Measurements from ENCODE around the gene CFAP107.
"Not testable (repeated sequence)": the region's sequence is repeated elsewhere in the genome, so short reads cannot be mapped to it uniquely, and the experiment has no call there.

Gene CFAP107

DNA sequence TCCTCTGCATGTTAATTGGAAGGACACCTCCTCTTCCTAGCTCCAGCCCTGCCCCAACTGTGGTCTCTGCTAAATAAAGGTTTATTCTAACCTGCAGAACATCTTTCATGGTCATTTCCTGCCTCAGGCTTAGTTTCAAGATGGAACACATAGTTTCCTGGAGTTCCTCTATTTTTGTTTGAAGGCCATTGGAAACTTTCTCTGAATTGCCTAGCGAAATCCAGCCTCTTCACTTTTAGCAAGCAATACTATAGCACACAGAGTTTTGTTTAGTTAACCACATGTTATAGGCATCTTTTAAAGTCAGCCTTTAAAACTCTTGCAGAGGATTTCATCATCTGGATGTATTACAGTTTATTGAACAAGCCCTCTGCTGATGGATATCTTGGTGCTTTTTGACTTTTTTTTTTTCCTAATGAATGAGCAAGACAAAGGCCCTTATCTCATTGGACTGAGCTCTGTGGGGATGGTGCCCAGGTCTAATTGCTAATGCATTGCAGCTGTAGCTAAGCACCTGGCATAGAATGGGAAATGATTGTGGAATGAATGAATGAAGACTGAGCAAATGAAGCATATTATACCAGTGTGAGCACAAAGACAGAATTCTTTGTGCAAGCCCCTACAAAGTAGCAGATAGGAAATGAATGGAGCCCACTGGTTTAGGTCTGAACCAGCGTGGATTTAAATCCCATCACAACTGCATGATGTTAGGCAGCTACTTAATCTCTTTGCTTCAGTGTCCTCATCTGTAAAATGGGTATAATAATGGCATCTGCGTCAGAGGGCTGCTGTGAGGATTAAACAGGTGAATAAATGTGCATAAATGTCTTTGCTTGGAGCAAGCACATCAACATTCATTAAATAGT lies 641 bp upstream of the CFAP107 start:
- DNase-seq = no peak

DNA sequence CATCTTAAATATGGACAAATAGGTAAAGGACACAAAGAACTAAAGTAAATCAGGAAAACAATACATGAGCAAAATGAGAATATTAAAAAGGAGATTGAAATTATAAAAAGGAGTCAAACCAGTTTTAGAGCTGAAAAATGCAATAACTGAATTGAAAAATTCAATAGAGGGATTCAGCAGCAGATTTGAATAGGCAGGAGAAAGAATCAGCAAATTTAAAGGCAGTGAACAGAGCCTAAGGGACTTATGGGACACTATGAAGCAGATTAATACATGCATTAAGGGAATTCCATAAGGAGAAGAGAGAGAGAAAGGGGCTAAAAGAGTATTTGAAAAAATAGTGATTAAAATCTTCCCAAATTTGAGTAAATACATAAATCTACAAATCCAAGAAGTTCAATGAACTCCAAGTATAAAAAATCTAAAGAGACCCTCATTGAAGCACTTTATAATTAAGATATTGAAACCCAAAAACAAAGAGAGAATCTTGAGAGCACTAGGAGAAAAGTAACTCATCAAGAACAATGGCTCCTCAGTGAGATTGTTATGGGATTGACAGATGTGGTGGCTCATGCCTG lies 2.9 kb downstream of the CFAP107 start:
- DNase-seq = no peak

DNA sequence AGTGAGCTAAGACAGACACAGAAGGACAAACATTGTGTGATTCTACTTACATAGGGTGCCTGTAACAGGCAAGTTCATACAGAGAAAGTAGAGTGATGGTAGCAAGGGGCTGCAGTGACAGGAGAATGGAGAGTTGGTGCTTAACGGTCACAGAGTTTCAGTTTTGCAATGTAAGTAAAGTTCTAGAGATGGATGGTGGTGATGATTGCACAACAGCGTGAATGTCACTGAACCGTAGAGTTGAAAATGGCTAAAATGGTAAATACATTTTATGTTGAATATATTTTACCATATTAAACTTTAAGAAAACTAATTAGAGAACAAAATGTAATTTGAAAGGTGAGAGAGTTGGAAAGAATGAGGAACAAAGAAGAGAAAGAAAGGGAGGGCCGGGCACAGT lies 8.7 kb downstream of the CFAP107 start:
- DNase-seq = no peak

DNA sequence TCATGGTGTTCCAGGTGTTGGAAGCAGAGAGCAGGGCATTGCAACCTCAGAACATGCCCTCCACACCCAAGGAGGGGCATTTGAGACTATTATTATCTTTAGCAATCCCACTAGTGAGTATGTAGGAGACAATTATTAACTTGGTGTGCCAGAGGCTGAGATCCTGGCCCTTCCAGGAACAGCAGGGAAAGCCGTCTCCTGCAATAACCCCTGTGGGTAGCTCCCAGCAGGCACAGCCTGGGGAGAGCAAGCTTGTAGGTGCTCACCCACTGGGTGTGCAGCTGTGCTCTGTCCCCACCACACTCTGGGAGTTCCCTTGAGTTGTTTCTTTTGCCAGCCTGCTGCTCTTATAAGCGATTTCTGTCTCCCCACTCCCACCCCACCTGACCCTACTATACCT lies 10.3 kb downstream of the CFAP107 start:
- DNase-seq = no peak

DNA sequence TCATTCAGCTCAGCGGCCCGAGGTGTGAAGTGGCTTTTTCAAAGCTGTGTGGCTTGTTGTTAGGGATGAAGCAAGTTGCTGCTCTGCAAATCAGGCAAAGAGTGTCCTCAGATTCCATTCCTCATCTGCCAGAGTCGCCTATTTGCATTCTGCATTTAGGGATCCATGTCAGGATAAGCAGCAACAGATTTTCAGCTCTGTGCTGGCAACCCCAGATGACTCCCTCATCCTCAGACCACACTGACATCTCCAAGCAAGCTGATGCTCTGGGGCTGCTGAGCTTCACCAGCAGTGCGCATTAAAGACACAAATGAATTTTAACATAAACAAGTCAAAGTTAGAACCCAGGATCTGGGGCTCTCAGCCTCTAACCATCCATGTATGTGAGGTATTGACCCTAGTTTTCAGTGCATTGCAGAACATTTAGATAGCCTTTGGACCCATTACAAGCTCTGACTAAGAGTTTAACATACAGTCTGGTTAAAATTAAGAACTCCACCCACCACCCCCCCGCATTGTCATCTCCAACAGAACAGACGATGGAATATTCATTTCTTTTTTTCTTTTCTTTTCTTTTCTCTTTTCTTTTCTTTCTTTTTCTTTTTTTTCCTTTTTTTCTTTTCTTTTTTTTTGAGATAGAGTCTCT lies 10.9 kb downstream of the CFAP107 start:
- no peak for DNase-seq

DNA sequence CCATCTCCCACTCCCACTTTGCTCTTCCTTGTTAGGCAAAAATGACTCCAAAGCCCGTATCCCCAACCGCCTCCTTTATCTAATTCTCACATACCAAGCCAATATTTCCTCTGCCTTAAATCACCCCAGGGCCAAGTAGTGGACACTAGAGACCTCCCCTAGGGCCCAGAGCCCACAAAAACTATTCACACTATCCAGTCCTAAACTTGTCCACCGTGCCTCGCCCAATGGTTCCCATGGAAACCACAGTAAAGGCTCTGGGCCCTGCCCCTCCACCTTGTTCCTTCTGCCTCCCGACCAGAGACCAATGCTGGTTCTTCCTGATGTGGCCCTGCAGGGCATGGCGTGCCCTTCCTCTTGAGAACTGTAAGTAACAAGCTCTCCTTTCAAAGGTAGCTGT lies 11.8 kb downstream of the CFAP107 start:
- no peak for DNase-seq

DNA sequence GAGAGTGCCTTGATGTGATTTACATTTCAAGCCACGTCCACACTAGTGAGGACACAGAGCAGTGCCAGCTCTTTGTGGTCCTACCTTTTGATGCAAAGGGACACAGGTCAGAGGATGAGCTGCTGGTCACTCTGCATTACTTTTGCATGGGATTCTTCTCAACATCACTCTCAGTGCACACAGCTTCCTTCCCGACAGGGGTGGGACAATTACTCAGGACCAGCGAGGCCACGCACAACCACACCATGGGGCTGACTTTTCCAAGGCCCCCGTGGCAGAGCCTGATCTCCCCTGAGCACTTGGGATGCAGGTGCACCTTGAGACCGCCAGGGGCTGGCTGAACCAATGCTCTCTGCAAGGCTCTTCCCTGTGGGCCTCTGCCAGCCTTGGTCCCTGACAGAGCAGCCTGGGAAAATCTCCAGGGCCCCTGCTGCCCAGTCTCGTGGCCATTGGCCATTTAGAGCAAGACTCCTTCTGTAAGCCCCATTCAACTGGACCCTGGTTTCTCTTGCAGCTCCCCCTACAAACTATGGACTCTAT lies 14.3 kb downstream of the CFAP107 start:
- DNase-seq = no peak

DNA sequence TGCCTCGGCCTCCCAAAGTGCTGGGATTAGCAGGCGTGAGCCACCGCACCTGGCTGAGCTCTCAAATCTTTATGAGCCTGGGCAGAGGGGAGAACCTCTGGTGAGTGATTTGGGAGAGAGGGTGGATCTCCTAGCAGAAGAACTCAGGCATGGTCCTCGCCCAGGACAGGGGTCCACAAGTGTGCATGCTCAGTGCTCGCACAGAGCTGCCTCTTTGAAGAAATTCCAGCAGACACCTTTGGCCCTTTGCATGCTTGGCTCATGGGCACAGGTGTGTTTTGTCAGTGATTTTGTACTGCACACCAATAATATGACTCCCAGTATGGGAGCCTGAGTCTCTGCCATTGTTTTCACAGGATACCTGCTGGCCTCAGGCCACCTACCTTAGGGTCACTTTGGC lies 15.8 kb downstream of the CFAP107 start:
- DNase-seq = no peak

DNA sequence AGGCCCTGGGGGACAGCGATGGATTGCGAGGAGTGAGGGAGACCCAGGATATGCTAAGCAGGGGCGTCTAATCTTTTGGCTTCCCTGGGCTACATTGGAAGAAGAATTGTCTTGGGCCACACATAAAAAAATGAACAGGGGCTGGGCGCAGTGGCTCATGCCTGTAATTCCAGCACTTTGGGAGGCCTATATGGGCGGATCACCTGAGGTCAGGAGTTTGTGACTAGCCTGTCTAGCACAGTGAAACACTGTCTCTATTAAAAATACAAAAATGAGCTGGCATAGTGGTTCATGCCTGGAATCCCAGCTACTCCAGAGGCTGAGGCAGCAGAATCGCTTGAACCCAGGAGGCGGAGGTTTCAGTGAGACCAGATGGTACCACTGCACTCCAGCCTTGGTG lies 16.8 kb downstream of the CFAP107 start:
- no peak for DNase-seq

DNA sequence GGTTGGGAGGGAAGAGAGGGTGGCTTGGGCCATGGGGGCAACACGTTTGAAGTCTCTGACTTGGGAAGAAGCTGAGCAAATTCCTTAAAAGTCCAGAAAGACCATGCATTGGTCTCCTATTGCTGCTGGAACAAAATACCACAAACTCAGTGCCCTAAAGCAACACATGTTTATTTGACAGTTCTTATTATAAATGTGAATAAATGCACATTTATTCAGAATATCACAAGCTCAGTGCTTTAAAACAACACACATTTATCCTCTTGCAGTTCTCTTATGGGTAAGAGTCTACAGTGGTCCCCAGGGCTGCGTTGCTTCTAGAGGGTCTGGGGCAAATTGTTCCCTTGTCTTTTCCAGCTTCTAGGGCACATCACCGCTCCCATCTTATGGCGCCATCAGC lies 17.5 kb downstream of the CFAP107 start:
- DNase-seq = no peak

DNA sequence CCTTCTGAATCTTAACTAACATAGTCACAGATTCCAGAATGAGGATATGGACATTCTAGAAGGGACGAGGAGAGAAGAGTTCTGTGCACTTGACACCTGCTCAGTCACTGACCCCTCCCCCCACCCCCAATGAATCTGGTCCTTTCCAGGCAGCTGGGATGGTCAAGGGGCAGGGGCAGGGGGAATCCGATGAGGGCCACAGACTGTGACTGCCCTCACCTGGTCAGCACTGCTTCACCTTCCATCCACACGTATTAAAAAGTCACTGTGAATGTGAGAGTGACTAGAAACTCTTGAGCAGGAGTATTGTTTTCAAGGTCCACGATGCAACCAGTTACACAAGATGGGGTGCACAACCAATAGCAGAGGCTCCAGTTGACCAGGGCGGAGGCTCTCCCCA lies 18.0 kb downstream of the CFAP107 start:
- no peak for DNase-seq

DNA sequence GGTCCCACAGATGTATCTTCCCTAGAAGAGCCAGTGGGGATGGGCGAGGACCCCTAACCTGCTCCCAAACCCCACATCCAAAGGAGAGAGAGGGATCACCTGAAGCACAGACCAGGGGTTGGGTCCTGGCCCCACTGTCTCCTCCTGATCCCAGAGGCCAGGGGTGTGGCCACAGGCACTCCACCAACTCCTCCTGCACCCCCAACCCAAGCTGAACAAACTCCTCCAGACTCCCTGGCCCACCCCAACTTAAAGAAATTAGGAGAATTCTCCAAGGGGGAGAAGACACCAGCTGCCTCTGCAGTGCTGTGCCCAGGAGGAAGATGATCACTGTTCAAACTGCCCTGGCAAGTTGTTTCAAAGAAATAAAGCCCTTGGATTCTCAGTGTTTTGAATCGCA lies 23.0 kb downstream of the CFAP107 start:
- DNase-seq = no peak

DNA sequence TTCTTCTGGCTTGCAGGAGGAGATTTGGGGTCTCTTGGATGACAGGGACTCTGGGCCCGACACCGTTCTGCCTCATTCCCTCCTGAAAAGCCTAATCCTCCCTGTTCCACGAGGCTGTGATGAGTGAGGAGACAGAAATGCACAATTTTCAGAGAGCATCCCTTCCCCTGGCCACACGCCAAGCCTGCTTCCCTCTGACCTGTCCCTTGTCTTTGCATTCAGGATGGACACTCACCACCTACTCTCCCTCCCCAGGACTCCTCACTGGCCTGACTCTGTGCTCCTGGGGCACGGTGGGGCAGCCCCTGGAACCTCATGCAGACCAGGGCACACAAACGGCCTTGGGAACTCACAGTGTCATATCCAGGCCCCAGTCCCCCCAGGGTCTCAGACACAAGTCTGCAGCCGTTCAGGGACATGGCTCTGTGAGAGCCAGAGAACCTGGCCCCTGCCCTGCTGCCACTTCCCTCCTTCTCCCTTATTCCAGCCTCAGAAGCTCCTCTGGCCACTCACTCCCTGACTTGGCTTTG lies 24.0 kb downstream of the CFAP107 start:
- no peak for DNase-seq

DNA sequence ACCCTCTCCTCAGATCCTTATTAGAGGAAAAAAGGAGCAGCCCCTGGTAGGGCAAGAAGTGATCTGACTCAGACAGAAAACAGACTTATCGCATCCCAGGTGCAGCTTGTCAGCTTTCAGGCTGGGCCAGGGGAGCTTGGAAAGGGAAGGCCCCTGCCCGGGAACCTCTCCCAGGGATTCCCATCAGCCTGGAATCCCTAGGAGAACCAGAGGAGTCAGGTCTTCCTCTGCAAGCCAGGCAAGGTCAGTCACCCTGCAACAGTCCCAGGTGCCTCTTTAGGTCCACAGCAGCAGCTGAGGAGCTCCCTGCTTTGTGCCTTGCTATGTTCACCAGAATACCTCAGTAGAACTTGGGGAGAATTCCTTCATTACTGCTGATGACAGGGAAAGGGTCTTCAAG lies 24.6 kb downstream of the CFAP107 start:
- no peak for DNase-seq

DNA sequence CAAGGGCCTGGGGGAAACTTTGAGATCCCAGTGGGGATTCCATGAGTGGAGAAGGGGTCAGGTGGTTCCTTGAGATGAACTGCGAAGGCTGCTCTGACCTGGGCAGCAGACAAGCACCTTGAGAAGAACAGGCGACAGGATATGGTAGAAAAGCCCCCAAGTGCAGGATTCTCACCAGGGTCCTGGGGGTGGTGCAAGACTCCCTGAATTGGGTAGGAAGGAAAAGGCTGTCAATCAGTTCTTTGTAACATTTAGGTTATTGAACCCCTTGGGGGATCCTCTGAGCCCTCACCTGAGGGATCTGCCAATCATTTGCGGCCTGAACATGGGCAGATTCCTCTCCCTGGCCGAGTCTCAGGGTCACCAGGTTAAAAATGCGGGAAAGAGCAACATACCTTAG lies 25.2 kb downstream of the CFAP107 start:
- no peak for DNase-seq

DNA sequence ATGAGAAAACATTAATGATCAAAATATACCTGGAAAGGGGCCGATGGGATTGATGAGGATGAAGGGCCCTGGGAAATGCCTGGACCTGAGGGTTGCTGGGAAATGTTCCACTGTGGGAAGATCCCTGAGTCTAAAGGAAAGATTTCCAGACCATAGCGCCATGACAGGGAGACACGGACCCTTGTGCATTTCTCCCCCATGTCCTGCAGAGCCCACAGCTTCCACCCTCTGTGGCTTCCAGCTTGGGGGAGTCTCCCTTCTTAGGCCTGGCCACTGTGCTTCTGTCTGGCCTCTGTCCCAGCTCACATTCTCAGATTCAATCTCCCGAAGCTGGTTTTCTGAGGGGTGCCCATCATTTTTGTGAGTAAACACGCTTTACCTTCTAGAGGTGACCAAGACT lies 26.5 kb downstream of the CFAP107 start:
- no peak for DNase-seq

DNA sequence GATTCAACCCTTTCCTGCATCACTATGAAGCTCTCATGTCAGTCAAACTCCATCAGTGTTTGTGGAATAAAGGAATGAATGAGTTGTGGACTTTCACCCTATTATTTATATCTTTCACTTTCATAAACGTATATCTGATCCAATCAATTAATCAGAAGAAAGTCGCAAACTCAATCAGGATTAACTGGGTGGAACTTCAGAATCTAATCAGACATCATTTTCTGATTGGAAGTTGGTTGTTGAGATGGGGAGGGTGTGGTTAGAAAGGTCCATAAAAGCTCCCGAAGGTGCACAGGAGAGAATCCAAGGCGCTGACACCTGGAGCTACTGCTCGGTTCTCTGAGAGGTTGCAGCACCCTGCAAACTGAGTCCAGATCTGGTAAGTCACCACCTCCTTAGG lies 27.4 kb downstream of the CFAP107 start, which contains the start of gene PRAMEF12:
Gene PRAMEF12 (plus strand): TSS at position 301 of the 400 bp plus-strand sequence. CDS start 1,130 bp downstream, outside the sequence.
- DNase-seq = no peak

DNA sequence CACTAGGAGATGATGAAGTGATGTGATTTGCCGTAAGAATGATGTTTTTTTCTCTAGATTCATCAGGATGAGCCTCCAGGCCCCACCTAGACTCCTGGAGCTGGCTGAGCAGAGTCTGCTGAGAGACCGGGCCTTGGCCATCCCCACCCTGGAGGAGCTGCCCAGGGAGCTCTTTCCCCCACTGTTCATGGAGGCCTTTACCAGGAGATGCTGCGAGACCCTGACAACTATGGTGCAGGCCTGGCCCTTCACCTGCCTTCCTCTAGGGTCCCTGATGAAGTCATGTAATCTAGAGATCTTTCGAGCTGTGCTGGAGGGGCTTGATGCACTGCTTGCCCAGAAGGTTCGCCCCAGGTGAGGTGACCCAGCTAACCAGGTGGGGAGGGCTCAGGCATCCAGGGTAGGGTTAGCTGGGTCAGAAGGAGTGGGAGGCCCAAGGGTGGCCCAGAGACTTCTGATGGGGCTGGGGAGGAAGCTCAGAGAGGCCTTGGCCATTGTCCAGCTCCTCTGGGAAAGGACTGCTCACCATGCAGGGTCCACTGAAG lies 28.9 kb downstream of the CFAP107 start:
- DNase-seq = no peak

DNA sequence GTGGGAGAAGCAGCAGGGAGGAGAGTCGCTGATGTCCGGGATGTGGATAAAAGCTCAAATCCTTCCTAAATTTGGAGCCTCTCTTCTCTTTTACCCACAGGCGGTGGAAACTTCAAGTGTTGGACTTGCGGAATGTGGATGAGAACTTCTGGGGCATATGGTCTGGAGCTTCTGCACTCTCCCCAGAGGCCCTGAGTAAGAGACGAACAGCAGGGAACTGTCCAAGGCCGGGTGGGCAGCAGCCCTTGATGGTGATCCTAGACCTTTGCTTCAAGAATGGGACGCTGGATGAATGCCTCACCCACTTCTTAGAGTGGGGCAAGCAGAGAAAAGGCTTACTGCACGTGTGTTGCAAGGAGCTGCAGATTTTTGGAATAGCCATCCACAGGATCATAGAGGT lies 29.4 kb downstream of the CFAP107 start:
- no peak for DNase-seq

DNA sequence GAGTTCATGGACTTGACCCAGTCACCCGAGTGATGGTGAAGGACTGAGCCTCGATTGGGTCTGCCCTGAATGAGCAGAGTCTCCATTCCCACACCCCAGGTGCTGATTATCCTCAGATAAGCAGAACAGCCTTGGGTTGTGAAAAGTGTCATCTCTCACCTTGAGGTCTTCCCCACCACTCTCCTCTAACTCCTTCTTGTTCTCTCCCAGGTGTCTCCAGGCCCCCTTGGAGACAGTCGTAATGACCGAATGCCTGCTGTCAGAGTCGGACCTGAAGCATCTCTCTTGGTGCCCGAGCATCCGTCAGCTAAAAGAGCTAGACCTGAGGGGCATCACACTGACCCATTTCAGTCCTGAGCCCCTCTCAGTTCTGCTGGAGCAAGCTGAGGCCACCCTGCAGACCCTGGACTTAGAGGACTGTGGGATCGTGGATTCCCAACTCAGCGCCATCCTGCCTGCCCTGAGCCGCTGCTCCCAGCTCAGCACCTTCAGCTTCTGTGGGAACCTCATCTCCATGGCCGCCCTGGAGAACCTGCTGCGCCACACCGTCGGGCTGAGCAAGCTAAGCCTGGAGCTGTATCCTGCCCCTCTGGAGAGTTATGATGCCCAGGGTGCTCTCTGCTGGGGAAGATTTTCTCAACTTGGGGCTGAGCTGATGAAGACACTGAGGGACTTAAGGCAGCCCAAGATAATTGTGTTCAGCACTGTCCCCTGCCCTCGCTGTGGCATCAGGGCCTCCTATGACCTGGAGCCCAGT lies 31.0 kb downstream of the CFAP107 start:
- no peak for DNase-seq

DNA sequence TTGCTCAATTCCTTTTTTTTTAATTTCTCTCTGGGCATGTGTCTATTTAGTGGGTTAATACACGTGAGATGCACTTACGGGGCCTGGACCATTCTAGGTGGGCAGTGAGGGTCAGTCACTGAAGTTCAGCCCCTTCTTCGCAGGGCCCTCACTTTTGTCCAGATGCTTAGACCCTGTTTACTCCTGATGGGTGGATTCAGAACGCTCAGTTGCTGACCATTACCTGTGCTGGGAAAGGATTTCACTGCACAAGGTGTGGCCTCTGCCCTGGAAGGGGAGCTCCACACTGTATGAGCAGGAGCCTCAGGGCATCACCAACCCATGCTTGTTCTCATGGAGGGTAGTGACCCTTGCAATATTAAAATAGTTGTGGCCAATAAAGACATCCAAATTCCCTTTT lies 32.1 kb downstream of the CFAP107 start:
- DNase-seq = no peak

DNA sequence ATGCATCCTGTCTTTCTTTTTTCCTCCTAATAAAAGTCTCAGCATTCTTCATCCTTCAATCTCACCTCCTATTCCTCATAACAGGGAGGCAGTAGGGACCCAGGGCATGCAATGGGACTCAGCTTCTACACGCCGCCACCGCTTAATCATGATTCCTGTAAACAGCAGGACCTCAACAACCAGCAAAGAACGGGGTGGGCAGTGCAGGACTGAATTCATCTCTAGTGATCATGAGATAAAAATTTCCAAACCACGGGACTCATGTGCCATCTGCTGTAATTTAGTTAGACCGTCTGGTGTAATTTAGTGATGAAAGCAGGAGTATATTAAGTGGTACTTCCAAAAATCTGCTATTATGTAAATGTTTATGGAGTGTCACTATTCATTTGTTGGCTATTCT lies 32.9 kb downstream of the CFAP107 start:
- no peak for DNase-seq

DNA sequence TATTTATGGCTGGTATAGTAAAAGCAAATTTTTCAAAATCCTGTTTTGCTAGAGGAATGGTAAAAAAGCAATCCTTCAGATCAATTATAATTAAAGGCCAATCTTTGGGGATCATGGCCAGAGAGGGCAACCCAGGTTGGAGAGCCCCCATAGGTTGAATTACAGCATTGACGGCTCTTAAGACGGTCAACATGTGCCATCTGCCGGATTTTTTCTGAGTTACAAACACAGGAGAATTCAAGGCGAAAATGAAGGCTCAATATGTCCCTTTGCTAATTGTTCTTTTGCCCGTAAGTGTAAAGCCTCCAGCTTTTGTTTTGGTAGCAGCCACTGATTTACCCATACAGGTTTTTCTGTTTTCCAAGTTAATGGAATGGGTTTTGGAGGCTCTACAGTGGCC lies 35.5 kb downstream of the CFAP107 start:
- DNase-seq = not testable (repeated sequence)

Measured in NCI-H226 (cell line).